Cardiac fibroblast (primary cell): ENCODE data around the gene KDM7A.
"Not testable (repeated sequence)": the region's sequence is repeated elsewhere in the genome, so short reads cannot be mapped to it uniquely, and the experiment has no call there.

Source experiments
- DNase-seq, 2 donors: peaks; one replicate each; pipeline versions ENCODE4 v3.0.0 to v3.0.0-alpha.2; 2010; ENCODE audit warnings: low read depth in 2 of 2
- H3K4me3 ChIP-seq, 2 donors: replicated peaks in 1 of 2; 1 replicate in 1 of 2; 2 replicates in 1 of 2; pipeline ENCODE4 v1.5.1; 2011; ENCODE audit warnings: low read depth in 2 of 2, low read length in 2 of 2, mild to moderate bottlenecking in 2 of 2, moderate library complexity in 1 of 2
- TF ChIP-seq, protein P1 (sequence below): IDR thresholded peaks from one replicate; pipeline ENCODE4 v1.5.1; 2011; ENCODE audit warnings: low read depth, mild to moderate bottlenecking, low read length, inconsistent platforms

KDM7A gene

DNA sequence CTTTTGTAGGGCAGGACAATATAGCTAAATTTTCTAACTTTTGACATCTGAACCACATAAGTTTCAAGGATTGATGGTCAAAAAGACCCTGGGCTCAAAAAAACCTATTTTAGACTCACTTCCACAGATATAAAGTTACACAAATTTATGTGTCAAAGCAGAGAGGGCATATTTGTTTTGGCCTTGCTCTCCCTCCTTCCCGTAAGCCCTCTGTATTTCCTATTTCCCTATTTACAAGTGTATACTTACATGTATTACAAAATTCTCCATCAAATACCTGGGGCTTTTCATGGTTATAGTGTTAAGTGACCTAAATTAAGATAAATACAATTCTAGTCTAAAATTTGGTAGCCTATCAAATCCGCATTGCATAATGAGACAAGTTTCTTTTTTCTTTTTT, 2.6 kb downstream of the KDM7A start:
- TF ChIP-seq, protein P1, sequence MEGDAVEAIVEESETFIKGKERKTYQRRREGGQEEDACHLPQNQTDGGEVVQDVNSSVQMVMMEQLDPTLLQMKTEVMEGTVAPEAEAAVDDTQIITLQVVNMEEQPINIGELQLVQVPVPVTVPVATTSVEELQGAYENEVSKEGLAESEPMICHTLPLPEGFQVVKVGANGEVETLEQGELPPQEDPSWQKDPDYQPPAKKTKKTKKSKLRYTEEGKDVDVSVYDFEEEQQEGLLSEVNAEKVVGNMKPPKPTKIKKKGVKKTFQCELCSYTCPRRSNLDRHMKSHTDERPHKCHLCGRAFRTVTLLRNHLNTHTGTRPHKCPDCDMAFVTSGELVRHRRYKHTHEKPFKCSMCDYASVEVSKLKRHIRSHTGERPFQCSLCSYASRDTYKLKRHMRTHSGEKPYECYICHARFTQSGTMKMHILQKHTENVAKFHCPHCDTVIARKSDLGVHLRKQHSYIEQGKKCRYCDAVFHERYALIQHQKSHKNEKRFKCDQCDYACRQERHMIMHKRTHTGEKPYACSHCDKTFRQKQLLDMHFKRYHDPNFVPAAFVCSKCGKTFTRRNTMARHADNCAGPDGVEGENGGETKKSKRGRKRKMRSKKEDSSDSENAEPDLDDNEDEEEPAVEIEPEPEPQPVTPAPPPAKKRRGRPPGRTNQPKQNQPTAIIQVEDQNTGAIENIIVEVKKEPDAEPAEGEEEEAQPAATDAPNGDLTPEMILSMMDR = no peak
- no peak overlapping the region for H3K4me3 ChIP-seq
- DNase-seq = no peak

DNA sequence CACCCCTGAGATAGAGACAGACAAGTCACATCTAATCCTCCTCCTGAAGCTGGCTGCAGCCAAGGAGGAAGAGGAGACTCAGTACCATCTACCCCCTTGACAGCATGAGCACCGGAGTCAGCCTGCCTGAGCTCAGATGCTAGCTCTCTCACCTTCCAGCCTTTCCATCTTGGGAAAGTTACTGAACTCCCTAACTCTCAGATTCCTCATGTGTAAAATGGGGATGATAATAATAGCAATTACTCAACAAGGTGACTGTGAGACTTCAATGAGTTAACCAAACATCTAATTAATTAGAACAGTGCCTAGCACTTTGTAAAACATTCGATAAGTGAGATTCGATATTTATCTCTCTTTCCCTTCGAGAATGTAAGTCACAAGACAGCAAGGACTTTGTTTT, 6.4 kb downstream of the KDM7A start:
- no peak overlapping the region for H3K4me3 ChIP-seq
- TF ChIP-seq, protein P1 = no peak
- DNase-seq = no peak

DNA sequence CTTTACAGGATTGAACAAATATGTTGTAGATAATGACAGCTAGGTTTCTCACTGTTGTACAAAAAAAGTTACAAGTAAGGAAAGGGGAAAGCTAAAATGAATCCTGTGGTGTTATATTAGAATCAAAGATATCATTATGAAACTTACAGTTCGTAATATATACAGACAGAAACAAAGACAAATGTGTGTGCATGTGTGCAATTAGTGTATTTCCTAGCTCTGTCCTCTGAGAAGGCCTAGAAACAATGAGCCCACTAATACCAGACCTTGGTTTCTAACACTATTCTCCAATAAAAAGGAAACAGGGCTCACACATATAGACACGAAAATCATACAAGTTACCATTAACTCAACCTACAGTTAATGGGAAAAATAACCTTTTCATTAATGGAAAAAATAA, 8.0 kb downstream of the KDM7A start:
- DNase-seq = no peak
- H3K4me3 ChIP-seq = no peak overlapping the region
- TF ChIP-seq, protein P1 = no peak

DNA sequence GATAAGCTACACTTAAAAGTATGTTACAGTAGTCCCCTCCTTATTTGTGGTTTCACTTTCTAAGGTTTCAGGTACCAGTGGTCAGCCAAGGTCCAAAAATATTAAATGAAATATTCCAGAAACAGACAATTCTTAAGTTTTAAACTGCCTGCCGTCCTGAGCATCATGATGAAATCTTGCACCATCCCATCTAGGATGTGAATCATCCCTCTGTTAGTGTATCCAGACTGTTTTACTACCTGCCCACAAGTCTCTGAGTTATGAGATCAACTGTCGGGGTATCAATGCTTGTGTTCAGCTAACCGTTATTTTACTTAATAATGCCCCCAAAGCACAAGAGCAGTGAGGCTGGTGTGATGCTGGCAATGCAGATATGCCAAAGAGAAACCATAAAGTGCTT, 11.4 kb downstream of the KDM7A start:
- peak; percentile 44 to 85 for DNase-seq
- TF ChIP-seq, protein P1 = no peak

DNA sequence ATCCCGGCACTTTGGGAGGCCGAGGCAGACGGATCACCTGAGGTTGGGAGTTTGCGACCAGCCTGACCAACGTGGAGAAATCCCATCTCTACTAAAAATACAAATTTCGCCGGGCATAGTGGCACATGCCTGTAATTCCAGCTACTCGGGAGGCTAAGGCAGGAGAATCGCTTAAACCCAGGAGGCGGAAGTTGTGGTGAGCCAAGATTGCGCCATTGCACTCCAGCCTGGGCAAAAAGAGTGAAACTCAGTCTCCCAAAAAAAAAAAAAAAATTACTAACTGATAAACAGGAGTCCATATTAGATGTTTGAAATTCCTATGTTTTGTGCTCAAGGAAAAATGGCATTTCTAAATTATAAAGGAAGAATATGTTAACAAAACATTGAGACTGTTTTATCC, 14.7 kb downstream of the KDM7A start:
- not testable (repeated sequence) for H3K4me3 ChIP-seq
- peak in 1 of 2 donors; percentile 26 for DNase-seq

More for the DNA sequence above, 11.4 kb downstream of the KDM7A start:
- no peak overlapping the region for H3K4me3 ChIP-seq

DNA sequence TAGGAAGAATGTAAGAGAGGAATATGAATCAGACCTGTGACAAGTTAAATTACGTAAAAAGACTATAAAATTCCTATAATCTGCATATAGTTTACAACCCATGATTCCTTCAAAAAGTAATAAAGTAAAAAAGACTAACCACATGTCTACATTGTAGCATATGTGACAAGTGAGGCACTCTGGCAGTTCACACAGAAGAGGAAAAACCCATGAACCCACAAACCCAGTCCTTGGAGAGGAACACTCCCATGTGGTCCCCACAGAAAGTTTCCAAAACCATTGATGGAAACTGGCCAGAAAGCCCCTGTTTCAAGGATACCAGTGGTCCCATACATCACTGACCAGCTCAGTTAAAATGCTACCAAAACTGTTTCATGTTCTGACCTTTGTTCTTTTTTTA, 15.7 kb downstream of the KDM7A start:
- no peak for DNase-seq
- TF ChIP-seq, protein P1 = no peak
- H3K4me3 ChIP-seq = no peak overlapping the region

DNA sequence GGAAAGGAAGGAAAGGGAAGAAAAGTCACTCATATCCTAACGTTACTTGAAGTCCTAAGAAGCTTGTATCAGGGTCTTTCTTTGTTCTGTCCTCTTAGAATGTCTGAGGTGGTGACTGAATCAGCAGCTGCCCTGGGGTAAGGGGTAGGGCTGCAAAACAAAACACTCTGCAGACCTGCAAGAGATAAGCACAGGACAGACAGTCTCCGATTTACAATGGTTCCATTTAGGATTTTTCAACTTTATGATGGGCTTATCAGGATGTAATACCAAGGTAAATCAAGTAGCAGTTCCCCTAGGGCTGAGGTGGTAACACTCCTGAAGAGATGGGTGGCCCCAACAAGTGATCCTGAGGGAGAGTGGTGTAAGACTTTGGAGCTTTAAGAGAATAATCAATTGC, 16.5 kb downstream of the KDM7A start:
- no peak for DNase-seq
- TF ChIP-seq, protein P1 = no peak
- H3K4me3 ChIP-seq = no peak overlapping the region
